Right lobe of liver (tissue), 4 donors: ENCODE data around the gene ARVCF.

Source experiments
- CTCF ChIP-seq, 4 donors: fragments of 200-600 bp in 3 of 4; fragments of 450-650 bp in 1 of 4; IDR thresholded peaks; one replicate each; pipeline versions ENCODE4 v1.5.1 to v1.8.0; 2016 to 2022; ENCODE audit warnings: antibody characterized with exemption in 4 of 4, mild to moderate bottlenecking in 2 of 4
- POLR2A ChIP-seq: fragments of 450-650 bp; IDR thresholded peaks from one replicate; pipeline ENCODE4 v1.6.1; 2017; ENCODE audit warnings: antibody characterized with exemption, mild to moderate bottlenecking
- donor health status: DM: no; HTN: no; CAD: no.
- donor health status: DM: no; HTN: no; CAD: no.
- donor health status: DM: no; HTN: yes; CAD: no.

GRCh38 chr22:19992921-19993355 lies 23.7 kb downstream of the ARVCF start:
- TF ChIP-seq POLR2A (no peak), CTCF (IDR thresholded peaks at IDR 0.05) (no peak)
